Stimulated activated naive CD8-positive, alpha-beta T cell treated with anti-CD3 and anti-CD28 coated beads, Interleukin-15, Interleukin-2, amounts not matched to agents 100 ng/mL and 50 ng/mL, for 24 hours (primary cell): Measurements from ENCODE around the gene ECI1.
"Not testable (repeated sequence)": the region's sequence is repeated elsewhere in the genome, so short reads cannot be mapped to it uniquely, and the experiment has no call there.

Experiments used
- H3K27ac Mint-ChIP-seq: one replicate; pipeline ENCODE4 v1.8.0; 2021; ENCODE audit warnings: mild to moderate bottlenecking, mixed read lengths
- H3K27me3 Mint-ChIP-seq: one replicate; pipeline ENCODE4 v1.8.0; 2021; ENCODE audit warnings: mixed read lengths
- H3K36me3 Mint-ChIP-seq: one replicate; pipeline ENCODE4 v1.8.0; 2021; ENCODE audit warnings: low read depth, mixed read lengths
- H3K4me1 Mint-ChIP-seq: one replicate; pipeline ENCODE4 v1.8.0; 2021; ENCODE audit warnings: low read depth, mixed read lengths
- H3K4me3 Mint-ChIP-seq: one replicate; pipeline ENCODE4 v1.8.0; 2021; ENCODE audit warnings: mild to moderate bottlenecking, mixed read lengths
- H3K9me3 Mint-ChIP-seq: one replicate; pipeline ENCODE4 v1.8.0; 2021; ENCODE audit warnings: mixed read lengths

ECI1 gene

GRCh38 chr16:2273484-2273883 is 22.1 kb upstream of the ECI1 start:
- H3K4me3 Mint-ChIP-seq: no peak overlapping the region
- no peaks in the 10 kb centered on the region for H3K36me3 Mint-ChIP-seq
- H3K27me3 Mint-ChIP-seq: no peaks in the 10 kb centered on the region
- H3K4me1 Mint-ChIP-seq: peaks cover 9% of the 10 kb centered on the region
- no peaks in the 10 kb centered on the region for H3K9me3 Mint-ChIP-seq
- no peak overlapping the region for H3K27ac Mint-ChIP-seq

GRCh38 chr16:2271848-2272461 is 20.6 kb upstream of the ECI1 start:
- Mint-ChIP-seq H3K9me3 (no peaks in the 10 kb centered on the region), H3K4me1 (peaks cover 10% of the 10 kb centered on the region), H3K4me3 (no peak overlapping the region), H3K36me3 (peaks cover 4% of the 10 kb centered on the region), H3K27me3 (no peaks in the 10 kb centered on the region), H3K27ac (no peak overlapping the region)

DNA sequence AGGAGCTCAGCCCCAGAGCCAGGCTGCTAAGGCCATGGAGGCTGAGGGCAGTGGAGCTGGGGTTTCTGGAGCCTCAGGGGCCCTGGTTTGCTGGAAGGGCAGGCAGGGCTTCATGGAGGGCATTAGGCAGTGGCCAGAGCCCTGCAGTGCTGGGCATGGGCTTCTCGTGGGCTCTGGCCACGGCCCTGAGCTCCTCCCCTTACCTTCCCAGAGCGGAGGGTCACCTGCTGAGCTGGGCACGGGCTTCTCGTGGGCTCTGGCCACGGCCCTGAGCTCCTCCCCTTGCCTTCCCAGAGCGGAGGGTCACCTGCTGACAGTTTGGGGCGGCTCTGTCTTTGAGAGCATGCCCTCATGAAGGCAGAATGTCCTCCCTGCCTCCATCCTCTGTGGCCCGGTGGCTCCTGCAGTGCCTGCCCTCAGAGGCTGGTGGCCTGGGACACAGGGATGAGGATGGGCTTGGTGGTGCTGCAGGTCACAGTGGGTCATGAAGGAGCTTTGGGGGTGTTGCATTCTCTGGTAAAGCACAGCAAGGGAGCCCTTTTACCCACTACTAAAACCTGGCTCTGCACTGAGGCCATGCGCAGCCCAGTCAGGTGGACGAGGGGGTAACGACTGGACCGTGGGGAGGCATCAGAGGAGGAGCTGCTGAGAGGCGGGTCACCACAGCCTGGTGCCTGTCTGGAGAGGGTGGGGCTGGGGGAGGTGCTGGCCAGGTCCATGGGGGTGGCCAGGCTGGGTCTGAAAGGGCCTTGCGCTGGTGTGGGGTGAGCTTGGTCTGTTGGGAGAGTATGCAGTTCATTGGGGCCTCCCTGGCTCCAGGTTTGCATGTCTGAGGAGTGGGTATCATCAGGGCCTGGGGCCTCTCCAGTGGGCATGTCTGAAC is 19.4 kb upstream of the ECI1 start:
- no peak overlapping the region for H3K27ac Mint-ChIP-seq
- H3K4me3 Mint-ChIP-seq: no peak overlapping the region
- H3K27me3 Mint-ChIP-seq: no peaks in the 10 kb centered on the region
- H3K4me1 Mint-ChIP-seq: peaks cover 22% of the 10 kb centered on the region
- H3K9me3 Mint-ChIP-seq: no peaks in the 10 kb centered on the region
- H3K36me3 Mint-ChIP-seq: peaks cover 15% of the 10 kb centered on the region

GRCh38 chr16:2270070-2270462 is 18.7 kb upstream of the ECI1 start:
- Mint-ChIP-seq H3K27me3 (no peaks in the 10 kb centered on the region), H3K27ac (no peak overlapping the region), H3K4me3 (no peak overlapping the region), H3K9me3 (no peaks in the 10 kb centered on the region), H3K36me3 (peaks cover 20% of the 10 kb centered on the region), H3K4me1 (peaks cover 28% of the 10 kb centered on the region)

- H3K27me3 Mint-ChIP-seq: no peaks in the 10 kb centered on the region
- peaks cover 37% of the 10 kb centered on the region for H3K4me1 Mint-ChIP-seq
- H3K9me3 Mint-ChIP-seq: no peaks in the 10 kb centered on the region
- peak within 1 kb of the TSS; percentile 88 for H3K4me3 Mint-ChIP-seq
- peaks cover 33% of the 10 kb centered on the region for H3K36me3 Mint-ChIP-seq
- peak within 1 kb of the TSS; percentile 97 for H3K27ac Mint-ChIP-seq
Measured at GRCh38 chr16:2267913-2268666, 16.7 kb upstream of the ECI1 start, which contains the start of gene RNPS1. Gene RNPS1, minus strand, starts transcription at chr16:2268126. Its CDS starts 3,483 bp downstream, at chr16:2264643.

DNA sequence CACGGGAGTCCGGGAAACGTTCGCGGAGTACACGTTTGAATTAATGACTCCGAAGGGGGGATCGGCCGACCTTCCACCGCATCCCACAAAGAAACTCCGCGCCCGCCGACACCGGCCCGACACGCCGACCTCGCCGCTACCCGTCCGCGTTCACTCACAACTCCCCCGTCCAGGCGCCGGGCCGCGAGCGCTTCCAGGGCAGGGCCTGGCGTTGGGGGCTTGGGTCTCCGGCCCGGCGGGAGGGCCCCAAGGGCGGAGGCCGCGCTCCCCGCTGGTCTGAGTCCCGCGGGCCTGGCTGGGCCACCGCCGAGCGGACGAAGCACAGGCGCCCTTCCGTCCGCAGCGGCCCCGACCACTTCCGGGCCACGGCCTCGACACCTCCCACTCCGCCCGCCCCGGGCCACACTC is 16.1 kb upstream of the ECI1 start:
- H3K4me1 Mint-ChIP-seq: peaks cover 37% of the 10 kb centered on the region
- not testable (repeated sequence) for H3K27me3 Mint-ChIP-seq, H3K9me3 Mint-ChIP-seq
- peak overlapping the region; percentile 97 for H3K27ac Mint-ChIP-seq
- H3K36me3 Mint-ChIP-seq: peaks cover 39% of the 10 kb centered on the region
- H3K4me3 Mint-ChIP-seq: peak overlapping the region; percentile 88

- H3K27me3 Mint-ChIP-seq, H3K9me3 Mint-ChIP-seq: not testable (repeated sequence)
- H3K27ac Mint-ChIP-seq: peak overlapping the region; percentile 89
- peak overlapping the region; percentile 88 for H3K4me3 Mint-ChIP-seq
- H3K4me1 Mint-ChIP-seq: peaks cover 37% of the 10 kb centered on the region
- peaks cover 45% of the 10 kb centered on the region for H3K36me3 Mint-ChIP-seq
Measured at GRCh38 chr16:2266887-2267286, 15.5 kb upstream of the ECI1 start.

DNA sequence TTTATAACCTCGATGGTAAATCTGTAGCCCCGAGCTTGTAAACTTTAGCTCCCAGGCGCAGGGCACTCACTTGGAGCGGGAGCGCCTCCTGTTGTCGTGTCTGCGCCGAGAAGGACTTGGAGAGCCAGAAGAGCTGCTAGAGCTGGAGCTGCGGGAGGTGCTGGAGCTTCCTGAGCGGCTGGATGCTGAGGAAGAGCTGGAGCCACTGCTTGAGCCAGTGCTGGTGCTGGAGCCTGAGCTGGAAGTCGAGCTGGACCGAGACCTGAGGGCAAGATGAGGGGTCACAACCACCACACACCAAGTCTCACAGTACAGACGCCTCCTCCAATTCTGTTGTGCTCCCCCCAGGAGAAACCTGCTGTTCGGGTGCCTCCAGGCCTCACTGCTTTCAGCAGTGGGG is 11.6 kb upstream of the ECI1 start:
- H3K27me3 Mint-ChIP-seq, H3K9me3 Mint-ChIP-seq, H3K4me3 Mint-ChIP-seq: not testable (repeated sequence)
- peaks cover 74% of the 10 kb centered on the region for H3K36me3 Mint-ChIP-seq
- H3K27ac Mint-ChIP-seq: peak overlapping the region; percentile 40
- H3K4me1 Mint-ChIP-seq: peaks cover 28% of the 10 kb centered on the region

- Mint-ChIP-seq H3K27me3 (no peaks in the 10 kb centered on the region), H3K9me3 (no peaks in the 10 kb centered on the region), H3K4me3 (no peak overlapping the region), H3K27ac (no peak overlapping the region), H3K36me3 (peaks cover 84% of the 10 kb centered on the region), H3K4me1 (peaks cover 11% of the 10 kb centered on the region)
Measured at GRCh38 chr16:2260250-2260649, 8.9 kb upstream of the ECI1 start.

DNA sequence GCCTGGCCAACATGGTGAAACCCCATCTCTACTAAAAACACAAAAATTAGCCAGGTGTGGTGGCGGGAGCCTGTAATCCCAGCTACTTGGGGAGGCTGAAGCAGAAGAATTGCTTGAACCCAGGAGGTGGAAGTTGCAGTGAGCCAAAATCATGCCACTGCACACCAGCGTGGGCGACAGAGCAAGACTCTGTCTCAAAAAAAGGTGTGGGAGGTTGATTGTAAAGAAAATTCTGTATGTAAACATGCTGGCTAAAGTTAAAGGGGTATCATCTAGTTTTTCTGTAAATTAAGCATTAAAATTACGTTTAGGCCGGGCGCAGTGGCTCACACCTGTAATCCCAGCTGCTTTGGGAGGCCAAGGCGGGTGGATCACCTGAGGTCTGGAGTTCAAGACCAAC is 7.1 kb upstream of the ECI1 start:
- H3K27me3 Mint-ChIP-seq, H3K4me1 Mint-ChIP-seq, H3K4me3 Mint-ChIP-seq, H3K9me3 Mint-ChIP-seq, H3K27ac Mint-ChIP-seq: not testable (repeated sequence)
- H3K36me3 Mint-ChIP-seq: peaks cover 79% of the 10 kb centered on the region

DNA sequence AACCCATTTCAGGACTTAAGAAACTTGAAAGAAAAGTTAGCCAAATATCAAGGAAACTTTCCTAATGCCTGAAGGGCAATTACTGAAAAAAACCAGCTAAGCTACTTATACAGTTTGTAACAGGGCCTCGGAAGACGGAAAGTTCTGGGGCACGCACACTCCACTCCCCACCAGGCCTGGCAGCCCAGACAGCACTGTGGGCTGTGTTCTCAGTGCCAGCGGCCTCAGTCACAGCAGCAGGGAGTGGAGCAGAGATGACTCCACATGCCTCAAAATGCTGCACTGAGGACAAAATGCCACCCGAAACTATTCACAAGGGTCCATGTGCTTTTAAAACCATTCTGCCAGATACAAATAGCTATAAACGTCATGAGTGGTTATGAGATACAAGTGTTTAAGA is 6.3 kb upstream of the ECI1 start:
- H3K4me1 Mint-ChIP-seq: peaks cover 8% of the 10 kb centered on the region
- no peak overlapping the region for H3K27ac Mint-ChIP-seq
- no peaks in the 10 kb centered on the region for H3K27me3 Mint-ChIP-seq
- no peaks in the 10 kb centered on the region for H3K9me3 Mint-ChIP-seq
- H3K36me3 Mint-ChIP-seq: peaks cover 82% of the 10 kb centered on the region
- no peak overlapping the region for H3K4me3 Mint-ChIP-seq

DNA sequence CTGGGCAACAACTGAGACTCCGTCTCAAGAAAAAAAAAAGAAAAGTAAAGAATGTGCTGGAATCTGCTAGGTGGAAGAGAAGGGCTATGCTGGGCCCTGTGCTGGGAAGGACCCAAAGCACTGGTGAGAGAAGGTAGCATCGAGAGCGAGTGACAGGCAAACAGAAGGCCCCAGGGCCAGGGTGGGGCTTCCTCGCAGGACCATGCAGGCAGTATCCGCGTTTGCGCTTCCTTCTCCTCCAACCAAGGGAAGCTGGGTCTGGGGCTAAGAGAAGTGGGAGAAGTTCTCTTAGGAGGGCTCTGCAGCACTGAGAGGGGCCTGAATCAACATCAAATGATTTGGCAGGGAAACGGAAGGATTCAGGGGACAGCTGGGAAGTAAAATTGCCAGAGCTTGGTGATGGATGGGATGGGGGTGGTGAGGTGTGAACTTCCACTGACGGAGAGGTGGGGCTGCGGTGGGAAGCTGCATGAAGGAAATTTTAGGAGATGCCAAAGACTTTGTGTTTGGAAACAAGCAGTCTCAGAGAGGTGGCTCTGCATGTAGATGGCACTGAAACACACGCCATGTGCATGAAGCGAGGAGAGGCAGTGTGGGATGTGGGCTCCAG is 5.2 kb upstream of the ECI1 start:
- no peaks in the 10 kb centered on the region for H3K9me3 Mint-ChIP-seq
- H3K4me3 Mint-ChIP-seq: no peak overlapping the region
- no peaks in the 10 kb centered on the region for H3K27me3 Mint-ChIP-seq
- peak overlapping the region; percentile 55 for H3K27ac Mint-ChIP-seq
- H3K36me3 Mint-ChIP-seq: peaks cover 73% of the 10 kb centered on the region
- H3K4me1 Mint-ChIP-seq: peaks cover 16% of the 10 kb centered on the region

GRCh38 chr16:2253293-2253692 is 1.9 kb upstream of the ECI1 start:
- Mint-ChIP-seq H3K4me1 (peaks cover 26% of the 10 kb centered on the region), H3K36me3 (peaks cover 48% of the 10 kb centered on the region), H3K9me3 (no peaks in the 10 kb centered on the region), H3K4me3 (no peak overlapping the region), H3K27ac (no peak overlapping the region), H3K27me3 (no peaks in the 10 kb centered on the region)

GRCh38 chr16:2252806-2253148 is 1.4 kb upstream of the ECI1 start:
- no peak overlapping the region for H3K4me3 Mint-ChIP-seq
- H3K36me3 Mint-ChIP-seq: peaks cover 43% of the 10 kb centered on the region
- H3K27me3 Mint-ChIP-seq: no peaks in the 10 kb centered on the region
- H3K27ac Mint-ChIP-seq: no peak overlapping the region
- peaks cover 26% of the 10 kb centered on the region for H3K4me1 Mint-ChIP-seq
- H3K9me3 Mint-ChIP-seq: no peaks in the 10 kb centered on the region
